Inferior parietal cortex (tissue), 1 donor: ENCODE measurements around the gene ELMOD3.
"Not testable (repeated sequence)": the region's sequence is repeated elsewhere in the genome, so short reads cannot be mapped to it uniquely, and the experiment has no call there.

ENCODE experiments used
- DNase-seq: peaks from one replicate; pipeline ENCODE4 v3.0.0-alpha.2; 2016; ENCODE audit errors: extremely low spot score

ELMOD3 gene

GRCh38 chr2:85329181-85329651, 25.4 kb upstream of the ELMOD3 start:
- DNase-seq: no peak

GRCh38 chr2:85329701-85330100, 24.9 kb upstream of the ELMOD3 start:
- not testable (repeated sequence) for DNase-seq

GRCh38 chr2:85330839-85331636, 23.5 kb upstream of the ELMOD3 start:
- DNase-seq: no peak

- DNase-seq: not testable (repeated sequence)
These were observed 20.7 kb upstream of the ELMOD3 start for GRCh38 chr2:85333877-85334276.

GRCh38 chr2:85334928-85335327, 19.6 kb upstream of the ELMOD3 start:
- DNase-seq: no peak

- DNase-seq: peak; percentile 5
These were observed 14.3 kb upstream of the ELMOD3 start for GRCh38 chr2:85340034-85340892.

GRCh38 chr2:85341269-85342029, 13.1 kb upstream of the ELMOD3 start:
- no peak for DNase-seq

- no peak for DNase-seq
These were observed 12.4 kb upstream of the ELMOD3 start for GRCh38 chr2:85342156-85342555.

- DNase-seq: not testable (repeated sequence)
These were observed 11.2 kb upstream of the ELMOD3 start for GRCh38 chr2:85343207-85343895.

- DNase-seq: no peak
These were observed 10.1 kb upstream of the ELMOD3 start for GRCh38 chr2:85344356-85344954.

GRCh38 chr2:85347599-85347998, 7.0 kb upstream of the ELMOD3 start:
- DNase-seq: no peak

- no peak for DNase-seq
These were observed 688 bp upstream of the ELMOD3 start for GRCh38 chr2:85353876-85354285.

- DNase-seq: no peak
These were observed 473 bp downstream of the ELMOD3 start for GRCh38 chr2:85355073-85355410.

- DNase-seq: no peak
These were observed 952 bp downstream of the ELMOD3 start for GRCh38 chr2:85355521-85355920.

GRCh38 chr2:85356186-85356585, 1.6 kb downstream of the ELMOD3 start:
- no peak for DNase-seq

GRCh38 chr2:85357736-85358135, 3.2 kb downstream of the ELMOD3 start:
- no peak for DNase-seq

- DNase-seq: not testable (repeated sequence)
These were observed 8.3 kb downstream of the ELMOD3 start for GRCh38 chr2:85362653-85363387.

- DNase-seq: no peak
These were observed 12.6 kb downstream of the ELMOD3 start for GRCh38 chr2:85367180-85367579.

GRCh38 chr2:85368921-85369320, 14.4 kb downstream of the ELMOD3 start:
- no peak for DNase-seq

- no peak for DNase-seq
These were observed 14.9 kb downstream of the ELMOD3 start for GRCh38 chr2:85369500-85369899.
